SK-N-SH (cell line): ENCODE results near the gene ANKRD52. TPM values are rescaled to one million over a fixed set of nuclear protein-coding genes. Genes with fewer than 3 reads are reported as not detected.

ENCODE experiments used
- CTCF ChIA-PET: fragments of 300-600, 350-600 bp; formaldehyde crosslinking; extraction: SDS; loops from one replicate; lab custom pipeline; 2021; lab: Yijun Ruan, JAX
- POLR2A ChIA-PET: fragments of 350-600 bp; sonication (Branson Sonifier 250); formaldehyde crosslinking; extraction: SDS; loops from one replicate; lab custom pipeline; 2020; ENCODE audit warnings: antibody characterized with exemption, inconsistent platforms; lab: Yijun Ruan, JAX
- DNase-seq: peaks from one replicate; pipeline ENCODE4 v3.0.0; 2012
- H2AFZ ChIP-seq: fragments of 200-600 bp; sonication (generic); 2 replicates; pipeline ENCODE4 v1.8.1; 2016; ENCODE audit warnings: antibody characterized with exemption, mild to moderate bottlenecking, low read depth
- H3F3A ChIP-seq: fragments of 200-600 bp; sonication (generic); replicated peaks from 2 replicates; pipeline ENCODE3; 2016; ENCODE audit warnings: antibody characterized with exemption, mild to moderate bottlenecking; ENCODE audit not compliant: insufficient read depth
- H3K27ac ChIP-seq, 2 experiments: fragments of 200-500 bp in 1 of 2; fragments of 200-600 bp in 1 of 2; sonication (Bioruptor generic) in 1 of 2; sonication (generic), shearing (Covaris generic) in 1 of 2; 2 replicates each; pipeline versions ENCODE4 v1.5.1 to v1.6.1; 2014 to 2016; ENCODE audit warnings: low read depth in 2 of 2, inconsistent platforms in 1 of 2, low read length in 1 of 2, mild to moderate bottlenecking in 1 of 2, mixed read lengths in 1 of 2
- H3K27me3 ChIP-seq: fragments of 200-600 bp; sonication (generic), shearing (Covaris generic); 2 replicates; pipeline ENCODE4 v1.6.1; 2016; ENCODE audit warnings: mixed run types; ENCODE audit not compliant: insufficient read depth
- H3K36me3 ChIP-seq, 2 experiments: fragments of 200-500 bp in 1 of 2; fragments of 200-600 bp in 1 of 2; sonication (Bioruptor generic) in 1 of 2; sonication (generic) in 1 of 2; replicated peaks in 1 of 2; 2 replicates each; pipeline versions ENCODE3 to v1.5.1; 2014 to 2016; ENCODE audit warnings: low read length in 1 of 2, mild to moderate bottlenecking in 1 of 2; ENCODE audit not compliant: insufficient read depth in 2 of 2, control insufficient read depth in 1 of 2
- H3K4me1 ChIP-seq, 2 experiments: fragments of 200-500 bp in 1 of 2; fragments of 200-600 bp in 1 of 2; sonication (Bioruptor generic) in 1 of 2; sonication (generic), shearing (Covaris generic) in 1 of 2; 2 replicates each; pipeline versions ENCODE4 v1.5.1 to v1.6.1; 2014 to 2016; ENCODE audit warnings: low read depth in 1 of 2, low read length in 1 of 2, mixed run types in 1 of 2; ENCODE audit not compliant: insufficient read depth in 2 of 2, control insufficient read depth in 1 of 2
- H3K4me2 ChIP-seq: fragments of 200-600 bp; sonication (generic), shearing (Covaris generic); 2 replicates; pipeline ENCODE4 v1.6.1; 2017; ENCODE audit warnings: mixed run types
- H3K4me3 ChIP-seq, 2 experiments: fragments of 200-500 bp in 1 of 2; fragments of 200-600 bp in 1 of 2; sonication (Bioruptor generic) in 1 of 2; sonication (generic), shearing (Covaris generic) in 1 of 2; 2 replicates each; pipeline versions ENCODE4 v1.5.1 to v1.8.1; 2014 to 2016; ENCODE audit warnings: low read depth in 2 of 2, inconsistent platforms in 1 of 2, low read length in 1 of 2, mild to moderate bottlenecking in 1 of 2, mixed read lengths in 1 of 2, moderate library complexity in 1 of 2
- H3K79me2 ChIP-seq: fragments of 200-600 bp; sonication (generic); 2 replicates; pipeline ENCODE4 v1.8.1; 2017; ENCODE audit warnings: mild to moderate bottlenecking; ENCODE audit not compliant: insufficient read depth
- H3K9ac ChIP-seq: fragments of 200-600 bp; sonication (generic); 2 replicates; pipeline ENCODE4 v1.6.1; 2017; ENCODE audit warnings: mixed run types
- H3K9me2 ChIP-seq: fragments of 200-600 bp; sonication (generic); 2 replicates; pipeline ENCODE4 v1.6.1; 2017; ENCODE audit warnings: mixed run types
- H3K9me3 ChIP-seq: fragments of 200-600 bp; sonication (generic); 2 replicates; pipeline ENCODE4 v1.6.1; 2017; ENCODE audit warnings: mixed run types, mild to moderate bottlenecking, moderate library complexity
- H4K20me1 ChIP-seq: fragments of 200-600 bp; sonication (generic); 2 replicates; pipeline ENCODE4 v1.6.1; 2017; ENCODE audit warnings: mild to moderate bottlenecking, mixed run types; ENCODE audit not compliant: insufficient read depth
- ELF1 ChIP-seq: IDR thresholded peaks from 2 replicates; pipeline ENCODE4 v1.4.0; 2012
- EP300 ChIP-seq, 2 experiments: IDR thresholded peaks; 2 replicates each; pipeline versions ENCODE4 v1.4.0 to v1.6.1; 2012; ENCODE audit warnings: borderline replicate concordance in 1 of 2, low read depth in 1 of 2, low read length in 1 of 2
- GABPA ChIP-seq: IDR thresholded peaks from 2 replicates; pipeline ENCODE4 v1.4.0; 2012; ENCODE audit warnings: low read depth, mild to moderate bottlenecking
- JUND ChIP-seq: IDR thresholded peaks from 2 replicates; pipeline ENCODE4 v1.4.0; 2012
- MEF2A ChIP-seq: IDR thresholded peaks from 2 replicates; pipeline ENCODE4 v1.4.0; 2012; ENCODE audit warnings: low read depth, borderline replicate concordance
- NFIC ChIP-seq: IDR thresholded peaks from 2 replicates; pipeline ENCODE4 v1.4.0; 2012; ENCODE audit warnings: borderline replicate concordance
- NRF1 ChIP-seq: IDR thresholded peaks from 2 replicates; pipeline ENCODE4 v1.6.1; 2012; ENCODE audit warnings: low read depth, mild to moderate bottlenecking, low read length
- PBX3 ChIP-seq: IDR thresholded peaks from 2 replicates; pipeline ENCODE4; 2012
- POLR2AphosphoS5 ChIP-seq: IDR thresholded peaks from 2 replicates; pipeline ENCODE4 v1.6.1; 2012; ENCODE audit warnings: low read depth, low read length
- RAD21 ChIP-seq: IDR thresholded peaks from 2 replicates; pipeline ENCODE4 v1.6.1; 2012; ENCODE audit warnings: mild to moderate bottlenecking, low read length
- RXRA ChIP-seq: IDR thresholded peaks from 2 replicates; pipeline ENCODE4 v1.4.0; 2012; ENCODE audit warnings: low read depth, mild to moderate bottlenecking, borderline replicate concordance
- SIN3A ChIP-seq: IDR thresholded peaks from 2 replicates; pipeline ENCODE4 v1.6.1; 2012; ENCODE audit warnings: low read depth, mild to moderate bottlenecking, low read length, moderate library complexity, borderline replicate concordance
- YY1 ChIP-seq: IDR thresholded peaks from 2 replicates; pipeline ENCODE4 v1.4.0; 2012; ENCODE audit warnings: low read depth, mild to moderate bottlenecking
- ZBTB33 ChIP-seq: IDR thresholded peaks from 2 replicates; pipeline ENCODE4 v1.4.0; 2012; ENCODE audit warnings: low read depth, borderline replicate concordance
- WGBS: methylation state at CpG from one replicate; pipeline ENCODE4 v1.1.6; 2017; ENCODE audit warnings: low lambda C conversion rate; 5-methylcytosine and 5-hydroxymethylcytosine counted together
- polyA plus RNA-seq, 3 experiments: library from polyadenylated mRNA; depleted of rRNA; stranded (reverse); fragments of >200 nt; gene quantifications; 2 replicates each; pipeline ENCODE4 v1.2.3, GENCODE V29; 2012
- TF ChIP-seq, protein P1 (sequence below): fragments of 150-350 bp; IDR thresholded peaks from 2 replicates; pipeline ENCODE4 v1.6.1; 2016; ENCODE audit warnings: mild to moderate bottlenecking, low read depth, low read length
- TF ChIP-seq, protein P2 (sequence below): IDR thresholded peaks from 2 replicates; pipeline ENCODE4 v1.4.0; 2012; ENCODE audit warnings: low read depth
- TF ChIP-seq, protein P3 (sequence below): fragments of 150-350 bp; IDR thresholded peaks from 2 replicates; pipeline ENCODE4 v1.6.1; 2017; ENCODE audit warnings: antibody characterized with exemption, low read length, low read depth, borderline replicate concordance

Gene ANKRD52
- polyA plus RNA-seq, 1 of the 3 experiments (the other 2 are of a cell fraction), result 23.4 TPM

GRCh38 chr12:56242986-56243385 lies 15.2 kb downstream of the ANKRD52 start (continued):
- TF ChIP-seq RXRA (no peak), ELF1 (no peak), GABPA (no peak)

DNA sequence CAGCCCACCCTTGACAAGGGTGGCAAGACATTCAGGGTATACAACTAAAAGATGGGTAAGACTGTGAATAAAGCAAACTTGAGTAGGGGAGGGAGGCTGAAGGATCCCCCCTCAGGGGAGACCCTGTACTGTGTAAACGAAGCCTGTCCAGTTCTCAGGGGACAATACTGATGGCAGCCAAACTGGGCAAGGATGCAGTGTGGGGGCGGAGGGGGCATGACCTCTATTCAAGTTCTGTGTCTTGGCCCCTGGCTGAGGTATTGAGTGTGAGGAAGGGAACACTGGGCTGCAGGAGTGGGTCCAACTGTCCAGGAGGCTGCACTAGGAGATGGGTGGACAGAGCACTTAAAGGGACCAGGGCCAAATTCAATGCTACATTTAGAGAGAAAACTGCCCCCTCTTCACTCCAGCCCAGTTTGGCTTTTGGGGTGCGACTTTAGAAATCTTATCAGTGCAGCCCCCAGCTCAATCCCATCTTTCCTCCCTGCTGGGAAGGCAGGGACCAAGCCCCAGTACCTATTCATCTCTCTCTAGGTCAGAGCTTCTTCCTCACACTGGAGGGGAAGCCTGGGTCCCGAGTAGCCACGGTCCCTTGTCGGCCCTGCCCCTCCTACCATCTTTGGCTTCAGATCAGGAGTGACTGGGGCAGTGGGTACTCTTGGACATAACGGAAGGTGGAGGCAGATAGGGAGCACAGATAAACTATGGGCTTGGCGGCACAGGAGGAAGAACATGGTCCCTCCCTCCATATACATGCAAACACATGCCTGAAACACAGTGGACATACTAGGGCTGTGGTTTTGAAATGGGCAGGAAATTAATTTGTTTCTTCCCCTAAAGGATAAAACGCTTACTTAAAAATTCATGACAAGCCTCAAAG lies 16.5 kb downstream of the ANKRD52 start:
- Histone ChIP-seq H4K20me1 (peaks cover 10% of the 10 kb centered on the region; the same call in 1 of the 2 replicates), H3K4me2 (no peak overlapping the region), H3K79me2 (peaks cover 7% of the 10 kb centered on the region; the same call in 1 of the 2 replicates), H3K4me3 (no peak overlapping the region), H3K27me3 (no peaks in the 10 kb centered on the region), H3K36me3 (peaks cover 25 to 87% of the 10 kb centered on the region in 2 experiments), H3K9ac (no peak overlapping the region), H3K9me2 (no peaks in the 10 kb centered on the region), H3K27ac (no peak overlapping the region; a peak in 1 of 4 replicates), H3K9me3 (no peaks in the 10 kb centered on the region), H2AFZ (no peak overlapping the region), H3K4me1 (no peaks in the 10 kb centered on the region), H3F3A (no peaks in the 10 kb centered on the region)
- no peak for DNase-seq
- ChIA-PET POLR2A (no interaction called here), CTCF (interaction anchor here (0.7 to 1.9 kb wide), 3 partner anchors 14 to 222 kb away, joined by 3 to 10 read pairs (median 3); partner anchors contain the start of gene ANKRD52)
- WGBS, result 93% methylated on average over 9 of the region's 9 CpGs
- TF ChIP-seq, protein P1, sequence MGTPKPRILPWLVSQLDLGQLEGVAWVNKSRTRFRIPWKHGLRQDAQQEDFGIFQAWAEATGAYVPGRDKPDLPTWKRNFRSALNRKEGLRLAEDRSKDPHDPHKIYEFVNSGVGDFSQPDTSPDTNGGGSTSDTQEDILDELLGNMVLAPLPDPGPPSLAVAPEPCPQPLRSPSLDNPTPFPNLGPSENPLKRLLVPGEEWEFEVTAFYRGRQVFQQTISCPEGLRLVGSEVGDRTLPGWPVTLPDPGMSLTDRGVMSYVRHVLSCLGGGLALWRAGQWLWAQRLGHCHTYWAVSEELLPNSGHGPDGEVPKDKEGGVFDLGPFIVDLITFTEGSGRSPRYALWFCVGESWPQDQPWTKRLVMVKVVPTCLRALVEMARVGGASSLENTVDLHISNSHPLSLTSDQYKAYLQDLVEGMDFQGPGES, result no peak
- no peak for TF ChIP-seq EP300 (IDR thresholded peaks at IDR 0.05; ENCODE audit: borderline replicate concordance in 1 of 2, low read depth in 1 of 2, low read length in 1 of 2)
- no peak for TF ChIP-seq POLR2AphosphoS5
- TF ChIP-seq MEF2A, result no peak
- TF ChIP-seq ZBTB33, result no peak
- TF ChIP-seq, protein P2, sequence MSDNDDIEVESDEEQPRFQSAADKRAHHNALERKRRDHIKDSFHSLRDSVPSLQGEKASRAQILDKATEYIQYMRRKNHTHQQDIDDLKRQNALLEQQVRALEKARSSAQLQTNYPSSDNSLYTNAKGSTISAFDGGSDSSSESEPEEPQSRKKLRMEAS, result no peak
- no peak for TF ChIP-seq PBX3
- no peak for TF ChIP-seq RAD21
- TF ChIP-seq, protein P3, sequence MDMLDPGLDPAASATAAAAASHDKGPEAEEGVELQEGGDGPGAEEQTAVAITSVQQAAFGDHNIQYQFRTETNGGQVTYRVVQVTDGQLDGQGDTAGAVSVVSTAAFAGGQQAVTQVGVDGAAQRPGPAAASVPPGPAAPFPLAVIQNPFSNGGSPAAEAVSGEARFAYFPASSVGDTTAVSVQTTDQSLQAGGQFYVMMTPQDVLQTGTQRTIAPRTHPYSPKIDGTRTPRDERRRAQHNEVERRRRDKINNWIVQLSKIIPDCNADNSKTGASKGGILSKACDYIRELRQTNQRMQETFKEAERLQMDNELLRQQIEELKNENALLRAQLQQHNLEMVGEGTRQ, result no peak
- TF ChIP-seq NRF1, result no peak
- no peak for TF ChIP-seq JUND
- TF ChIP-seq YY1, result no peak
- TF ChIP-seq SIN3A, result no peak
- no peak for TF ChIP-seq NFIC
